Testis (tissue), 2 donors: Measurements from ENCODE around the gene KRTAP5-9.
"Not testable (repeated sequence)": the region's sequence is repeated elsewhere in the genome, so short reads cannot be mapped to it uniquely, and the experiment has no call there.

Experiments used
- POLR2A ChIP-seq: fragments of 450-650 bp; IDR thresholded peaks from one replicate; pipeline ENCODE4 v1.6.1; 2017; ENCODE audit warnings: antibody characterized with exemption, mild to moderate bottlenecking, moderate library complexity
- TF ChIP-seq, protein P1 (sequence below), 3 experiments: fragments of 450-650 bp in 2 of 3; fragments of 200-600 bp in 1 of 3; sonication (generic) in 1 of 3; IDR thresholded peaks; one replicate each; pipeline ENCODE4 v1.5.1; 2016 to 2019; ENCODE audit warnings: antibody characterized with exemption in 3 of 3, mild to moderate bottlenecking in 2 of 3, moderate library complexity in 1 of 3

DNA sequence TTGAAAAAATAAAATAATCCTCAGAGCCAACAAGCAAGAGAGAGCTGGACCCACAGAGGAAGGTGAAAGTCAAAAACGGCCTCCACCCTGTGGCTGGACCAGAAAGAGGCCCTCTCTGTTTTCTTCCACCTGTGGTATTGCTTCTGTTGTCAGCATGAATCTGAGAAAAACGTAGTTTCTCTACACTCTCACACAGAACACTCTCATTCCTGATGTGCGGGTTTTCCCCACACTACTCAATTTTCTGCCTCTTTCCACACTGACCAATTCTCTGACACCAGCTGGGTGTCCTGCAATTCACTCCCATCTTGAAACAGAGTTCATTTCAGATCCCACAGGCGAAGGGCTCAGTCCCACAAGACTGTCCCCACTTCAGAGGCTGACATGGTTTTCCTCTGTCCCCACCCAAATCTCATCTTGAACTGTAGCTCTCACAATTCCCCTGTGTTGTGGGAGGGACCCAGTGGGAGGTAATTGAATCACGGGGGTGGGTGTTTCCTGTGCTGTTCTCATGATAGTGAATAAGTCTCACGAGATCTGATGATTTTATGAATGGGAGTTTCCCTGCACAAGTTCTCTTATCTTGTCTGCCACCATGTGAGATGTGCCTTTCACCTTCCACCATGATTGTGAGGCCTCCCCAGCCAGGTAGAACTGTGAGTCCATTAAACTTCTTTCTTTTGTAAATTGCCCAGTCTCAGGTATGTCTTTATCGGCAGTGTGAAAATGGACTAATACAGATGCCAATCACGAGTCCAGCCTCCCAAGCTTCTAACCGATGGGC is 7.5 kb upstream of the KRTAP5-9 start:
- TF ChIP-seq, protein P1, sequence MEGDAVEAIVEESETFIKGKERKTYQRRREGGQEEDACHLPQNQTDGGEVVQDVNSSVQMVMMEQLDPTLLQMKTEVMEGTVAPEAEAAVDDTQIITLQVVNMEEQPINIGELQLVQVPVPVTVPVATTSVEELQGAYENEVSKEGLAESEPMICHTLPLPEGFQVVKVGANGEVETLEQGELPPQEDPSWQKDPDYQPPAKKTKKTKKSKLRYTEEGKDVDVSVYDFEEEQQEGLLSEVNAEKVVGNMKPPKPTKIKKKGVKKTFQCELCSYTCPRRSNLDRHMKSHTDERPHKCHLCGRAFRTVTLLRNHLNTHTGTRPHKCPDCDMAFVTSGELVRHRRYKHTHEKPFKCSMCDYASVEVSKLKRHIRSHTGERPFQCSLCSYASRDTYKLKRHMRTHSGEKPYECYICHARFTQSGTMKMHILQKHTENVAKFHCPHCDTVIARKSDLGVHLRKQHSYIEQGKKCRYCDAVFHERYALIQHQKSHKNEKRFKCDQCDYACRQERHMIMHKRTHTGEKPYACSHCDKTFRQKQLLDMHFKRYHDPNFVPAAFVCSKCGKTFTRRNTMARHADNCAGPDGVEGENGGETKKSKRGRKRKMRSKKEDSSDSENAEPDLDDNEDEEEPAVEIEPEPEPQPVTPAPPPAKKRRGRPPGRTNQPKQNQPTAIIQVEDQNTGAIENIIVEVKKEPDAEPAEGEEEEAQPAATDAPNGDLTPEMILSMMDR (IDR thresholded peaks at IDR 0.05) = not testable (repeated sequence)
- not testable (repeated sequence) for TF ChIP-seq POLR2A
